ENCODE results near the gene TEAD4.

The TEAD4 gene

DNA sequence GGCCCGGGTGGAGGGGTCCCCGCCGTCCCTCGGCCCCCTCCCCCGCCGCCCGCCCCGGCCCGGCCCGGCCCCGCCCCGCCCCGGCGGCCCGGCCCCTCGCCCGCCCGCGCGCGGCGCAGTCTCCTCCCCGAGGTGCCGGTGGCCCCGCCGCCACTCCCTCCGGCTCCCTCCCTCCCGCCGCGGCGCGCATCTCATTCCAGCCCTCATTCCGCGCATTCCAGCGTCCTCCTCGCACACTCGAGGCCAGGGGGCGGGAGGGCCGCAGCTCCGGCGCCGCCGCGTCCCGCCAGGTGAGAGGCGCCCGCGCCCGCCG is at the start of gene TEAD4:
TSS of gene TEAD4 (plus strand) at position 206 of the 313 bp plus-strand sequence.
- Mint-ChIP-seq H3K27me3 (peaks cover 61% of the 10 kb centered on the region), H3K36me3 (ENCODE audit: low read depth) (no peaks in the 10 kb centered on the region), H3K9me3 (no peaks in the 10 kb centered on the region), H3K27ac (peak within 1 kb of the TSS; percentile 60), H3K4me3 (peak within 1 kb of the TSS; percentile 80), H3K4me1 (peaks cover 16% of the 10 kb centered on the region)
- peak; percentile 20 for DNase-seq
- ATAC-seq: no peak

DNA sequence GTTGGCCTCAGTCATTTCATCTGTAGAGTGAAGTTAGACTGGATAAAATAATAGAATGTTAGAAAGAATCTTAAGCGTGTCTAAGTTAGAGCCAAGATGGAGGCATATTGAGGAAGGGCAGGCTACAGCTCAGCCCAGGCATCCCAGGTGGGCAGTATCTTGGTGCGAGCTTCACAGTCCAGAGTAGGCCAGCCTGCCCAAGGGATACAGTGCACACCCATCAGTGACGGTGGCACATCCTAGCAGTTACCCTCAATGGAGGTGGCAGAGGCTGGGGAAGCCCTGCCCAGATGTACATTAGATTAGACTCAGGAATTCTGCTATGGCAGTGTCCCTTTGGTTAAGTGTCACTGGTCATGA is 47.0 kb upstream of the TEAD4 start:
- ATAC-seq: no peak
- no peak for DNase-seq

DNA sequence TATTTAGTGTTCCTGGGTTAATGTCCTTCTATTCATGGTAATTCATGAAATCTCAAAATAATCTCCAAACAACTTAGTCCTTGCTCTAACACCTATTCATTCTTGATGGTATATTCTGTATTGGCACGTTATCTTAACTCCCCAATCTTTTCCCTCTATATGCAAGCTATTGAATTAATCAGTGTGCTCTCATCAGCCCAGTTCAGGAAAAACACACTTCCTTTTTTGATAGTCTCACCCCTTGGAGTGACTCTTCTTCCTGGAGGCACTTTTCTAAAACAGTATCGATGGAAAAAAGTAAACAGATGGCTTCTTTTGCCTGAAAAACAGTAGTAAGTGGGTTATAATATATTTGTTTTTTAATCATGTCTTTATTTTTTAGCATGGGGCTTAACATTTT is 39.9 kb upstream of the TEAD4 start:
- Mint-ChIP-seq H3K27ac (no peak overlapping the region), H3K36me3 (ENCODE audit: low read depth) (peaks cover 10% of the 10 kb centered on the region), H3K9me3 (no peaks in the 10 kb centered on the region), H3K4me3 (no peak overlapping the region), H3K4me1 (no peaks in the 10 kb centered on the region), H3K27me3 (no peaks in the 10 kb centered on the region)
- ATAC-seq (no peak), DNase-seq (no peak)

More for the DNA sequence above, 47.0 kb upstream of the TEAD4 start:
- Mint-ChIP-seq H3K27ac (no peak overlapping the region), H3K36me3 (ENCODE audit: low read depth) (peaks cover 8% of the 10 kb centered on the region), H3K4me3 (no peak overlapping the region), H3K4me1 (no peaks in the 10 kb centered on the region), H3K9me3 (no peaks in the 10 kb centered on the region), H3K27me3 (no peaks in the 10 kb centered on the region)

DNA sequence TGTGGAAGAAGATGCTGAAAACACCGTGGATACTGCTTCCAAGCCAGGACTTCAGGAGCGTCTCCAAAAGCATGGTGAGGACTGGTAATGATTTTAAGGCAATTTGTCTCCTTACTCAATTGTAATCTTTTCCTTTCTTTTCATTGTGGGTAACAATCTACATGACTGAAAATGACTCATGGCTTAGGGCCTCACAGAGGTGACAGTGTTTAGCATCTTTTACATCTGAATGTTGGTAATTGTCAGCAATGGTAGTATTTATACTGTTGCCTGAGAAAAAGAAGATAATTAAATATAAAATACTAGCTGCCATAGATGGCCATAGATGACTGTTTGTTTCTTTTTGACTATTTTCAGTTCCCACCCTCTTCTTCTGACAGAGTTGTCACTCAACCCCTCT is 36.9 kb upstream of the TEAD4 start:
- Mint-ChIP-seq H3K36me3 (ENCODE audit: low read depth) (peaks cover 8% of the 10 kb centered on the region), H3K9me3 (no peaks in the 10 kb centered on the region), H3K4me1 (peaks cover 4% of the 10 kb centered on the region), H3K27me3 (no peaks in the 10 kb centered on the region), H3K4me3 (no peak overlapping the region), H3K27ac (no peak overlapping the region)
- no peak for ATAC-seq
- DNase-seq: no peak

DNA sequence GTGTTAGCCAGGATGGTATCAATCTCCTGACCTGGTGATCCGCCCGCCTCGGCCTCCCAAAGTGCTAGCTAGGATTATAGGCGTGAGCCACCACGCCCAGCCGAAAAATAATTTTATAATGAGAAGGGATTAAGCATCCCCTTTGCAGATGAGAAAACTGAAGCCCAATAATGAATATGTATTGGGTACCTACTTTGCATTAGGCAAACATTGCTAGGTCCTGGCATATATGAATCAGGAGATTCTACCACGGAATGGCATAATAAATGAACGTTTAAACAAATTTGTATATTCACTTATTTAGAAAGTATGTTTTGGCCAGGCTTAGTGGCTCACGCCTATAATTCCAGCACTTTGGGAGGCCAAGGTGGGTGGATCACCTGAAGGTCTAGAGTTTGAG is 36.1 kb upstream of the TEAD4 start:
- H3K4me1 Mint-ChIP-seq: peaks cover 4% of the 10 kb centered on the region

DNA sequence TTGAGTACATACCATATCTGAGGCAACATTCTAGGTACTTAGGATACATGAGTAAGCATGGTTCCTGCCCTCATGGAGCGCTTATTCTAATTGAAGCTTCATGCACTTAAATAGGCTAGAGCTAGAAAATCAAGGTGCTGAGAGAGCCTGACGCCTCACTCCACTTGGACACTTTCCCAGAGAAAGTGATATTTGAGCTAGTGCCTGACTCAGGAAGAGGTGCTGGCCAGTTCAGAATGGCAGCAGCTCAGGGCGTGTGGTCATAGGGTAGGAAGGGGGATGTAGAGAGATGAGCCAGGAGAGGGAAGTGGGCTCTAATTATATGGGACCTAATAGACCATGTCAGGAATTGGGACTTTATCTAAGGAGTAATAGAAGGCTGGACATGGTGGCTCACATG is 35.2 kb upstream of the TEAD4 start:
- no peak overlapping the region for H3K27ac Mint-ChIP-seq
- peaks cover 4% of the 10 kb centered on the region for H3K4me1 Mint-ChIP-seq
- no peak for ATAC-seq
- DNase-seq: no peak
- H3K4me3 Mint-ChIP-seq: no peak overlapping the region
- peaks cover 8% of the 10 kb centered on the region for H3K36me3 Mint-ChIP-seq (ENCODE audit: low read depth)
- no peaks in the 10 kb centered on the region for H3K9me3 Mint-ChIP-seq
- H3K27me3 Mint-ChIP-seq: no peaks in the 10 kb centered on the region

More for the DNA sequence above, 36.1 kb upstream of the TEAD4 start:
- DNase-seq (no peak), ATAC-seq (no peak)
- no peak overlapping the region for H3K27ac Mint-ChIP-seq
- H3K9me3 Mint-ChIP-seq: no peaks in the 10 kb centered on the region
- no peaks in the 10 kb centered on the region for H3K27me3 Mint-ChIP-seq
- H3K36me3 Mint-ChIP-seq (ENCODE audit: low read depth): peaks cover 8% of the 10 kb centered on the region
- no peak overlapping the region for H3K4me3 Mint-ChIP-seq

DNA sequence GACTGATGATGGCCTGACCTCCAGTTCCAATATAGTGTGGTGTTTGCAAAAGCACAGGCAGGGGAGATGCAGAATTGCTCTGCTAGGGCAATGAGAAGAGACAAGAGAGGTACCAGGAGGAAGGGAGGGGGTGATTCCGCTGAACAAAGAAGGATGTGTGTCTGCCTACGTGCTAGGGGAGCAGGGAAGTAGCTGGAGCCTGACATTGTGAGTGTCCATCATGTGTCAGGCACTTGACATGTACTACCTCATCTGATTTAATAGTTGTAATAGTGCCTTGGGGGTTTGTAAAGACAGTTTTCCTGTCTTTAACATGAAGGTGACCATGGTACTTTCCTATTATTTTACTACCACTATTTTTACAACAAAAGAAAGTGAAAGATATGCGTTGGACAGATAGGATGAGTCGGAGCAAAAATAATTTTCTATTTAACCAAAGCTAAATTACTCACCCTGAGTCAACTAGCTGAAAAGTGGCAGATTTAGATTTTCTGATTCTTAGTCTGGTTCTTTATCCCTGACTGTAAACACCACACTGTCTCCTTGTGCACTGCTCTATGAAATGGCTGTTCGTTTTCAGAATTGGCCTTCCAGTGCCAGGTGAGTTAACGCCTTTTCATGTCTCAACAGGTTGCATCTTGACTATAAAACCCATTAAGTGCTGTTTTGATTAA is 33.7 kb upstream of the TEAD4 start:
- Mint-ChIP-seq H3K27me3 (no peaks in the 10 kb centered on the region), H3K4me1 (peaks cover 4% of the 10 kb centered on the region), H3K4me3 (no peak overlapping the region), H3K27ac (no peak overlapping the region), H3K36me3 (ENCODE audit: low read depth) (peaks cover 10% of the 10 kb centered on the region), H3K9me3 (no peaks in the 10 kb centered on the region)
- no peak for ATAC-seq
- no peak for DNase-seq

DNA sequence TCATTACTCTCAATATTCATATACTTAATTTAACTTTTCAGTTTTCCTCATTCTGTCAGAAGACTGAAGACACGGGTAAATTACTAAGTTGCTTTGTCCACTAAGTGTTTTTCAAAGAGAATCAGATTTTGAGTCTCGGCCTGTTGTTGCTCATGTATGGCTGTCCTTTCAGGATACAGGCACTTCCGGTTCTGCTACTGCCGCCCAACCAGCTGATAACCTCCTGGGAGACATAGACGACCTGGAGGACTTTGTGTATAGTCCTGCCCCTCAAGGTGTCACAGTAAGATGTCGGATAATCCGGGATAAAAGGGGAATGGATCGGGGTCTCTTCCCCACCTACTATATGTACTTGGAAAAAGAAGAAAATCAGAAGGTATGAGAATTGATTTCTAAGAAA is 28.3 kb upstream of the TEAD4 start:
- DNase-seq (no peak), ATAC-seq (no peak)
- Mint-ChIP-seq H3K9me3 (no peaks in the 10 kb centered on the region), H3K4me3 (no peak overlapping the region), H3K36me3 (ENCODE audit: low read depth) (peaks cover 13% of the 10 kb centered on the region), H3K4me1 (no peaks in the 10 kb centered on the region), H3K27me3 (no peaks in the 10 kb centered on the region), H3K27ac (no peak overlapping the region)

DNA sequence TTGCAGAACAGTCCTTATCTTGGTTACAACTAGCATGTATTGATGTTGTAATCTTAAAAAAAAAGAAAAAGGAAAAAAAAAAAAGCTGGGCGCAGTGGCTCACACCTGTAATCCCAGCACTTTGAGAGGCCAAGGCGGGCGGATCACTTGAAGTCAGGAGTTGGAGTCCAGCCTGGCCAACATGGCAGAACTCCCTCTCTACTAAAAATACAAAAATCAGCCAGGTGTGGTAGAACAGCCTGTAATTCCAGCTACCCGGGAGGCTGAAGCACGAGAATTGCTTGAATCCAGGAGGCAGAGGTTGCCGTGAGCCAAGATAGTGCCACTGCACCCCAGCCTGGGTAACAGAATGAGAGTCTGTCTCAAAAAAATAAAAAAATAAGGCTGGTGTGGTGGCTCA is 25.6 kb upstream of the TEAD4 start:
- ATAC-seq (no peak), DNase-seq (no peak)
- no peak overlapping the region for H3K27ac Mint-ChIP-seq
- no peaks in the 10 kb centered on the region for H3K27me3 Mint-ChIP-seq
- no peaks in the 10 kb centered on the region for H3K9me3 Mint-ChIP-seq
- no peaks in the 10 kb centered on the region for H3K4me1 Mint-ChIP-seq
- no peak overlapping the region for H3K4me3 Mint-ChIP-seq
- H3K36me3 Mint-ChIP-seq (ENCODE audit: low read depth): peaks cover 12% of the 10 kb centered on the region

DNA sequence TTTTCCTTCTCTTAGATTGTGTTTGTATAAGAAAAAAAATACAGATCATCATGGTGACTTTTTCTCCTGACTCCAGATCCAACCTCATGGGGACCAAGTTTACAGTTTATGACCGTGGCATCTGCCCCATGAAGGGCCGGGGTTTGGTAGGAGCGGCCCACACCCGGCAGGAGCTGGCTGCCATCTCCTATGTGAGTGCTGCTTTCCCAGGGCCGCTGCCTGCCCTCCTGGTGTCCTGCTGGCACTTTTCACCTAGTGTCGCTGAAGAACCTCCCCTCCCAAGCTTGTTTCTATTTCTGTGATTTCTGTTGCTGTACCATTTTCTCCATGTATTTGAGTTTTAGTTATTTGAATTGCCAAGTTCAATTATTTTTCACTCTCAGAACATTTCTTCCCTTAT is 24.8 kb upstream of the TEAD4 start:
- peaks cover 12% of the 10 kb centered on the region for H3K36me3 Mint-ChIP-seq (ENCODE audit: low read depth)

DNA sequence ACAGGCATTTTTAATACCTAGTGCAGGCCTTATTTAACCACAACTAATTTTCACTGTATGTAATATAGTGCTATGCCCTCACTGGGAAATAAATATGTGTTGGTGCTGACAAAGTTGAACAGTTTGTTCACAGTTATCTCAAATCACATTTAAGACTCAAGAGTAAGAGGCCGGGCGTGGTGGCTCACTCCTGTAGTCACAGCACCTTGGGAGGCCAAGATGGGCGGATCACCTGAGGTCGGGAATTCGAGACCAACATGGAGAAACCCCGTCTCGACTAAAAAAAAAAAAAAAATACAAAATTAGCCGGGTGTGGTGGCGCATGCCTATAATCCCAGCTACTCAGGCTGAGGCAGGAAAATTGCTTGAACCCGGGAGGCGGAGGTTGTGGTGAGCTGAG is 22.9 kb upstream of the TEAD4 start:
- DNase-seq: no peak
- Mint-ChIP-seq H3K27me3 (no peaks in the 10 kb centered on the region), H3K27ac (no peak overlapping the region), H3K36me3 (ENCODE audit: low read depth) (peaks cover 3% of the 10 kb centered on the region), H3K4me1 (no peaks in the 10 kb centered on the region), H3K9me3 (no peaks in the 10 kb centered on the region), H3K4me3 (no peak overlapping the region)
- ATAC-seq: no peak

More for the DNA sequence above, 24.8 kb upstream of the TEAD4 start:
- no peak overlapping the region for H3K27ac Mint-ChIP-seq
- ATAC-seq: no peak
- no peaks in the 10 kb centered on the region for H3K27me3 Mint-ChIP-seq
- DNase-seq: no peak
- H3K9me3 Mint-ChIP-seq: no peaks in the 10 kb centered on the region
- no peak overlapping the region for H3K4me3 Mint-ChIP-seq
- H3K4me1 Mint-ChIP-seq: no peaks in the 10 kb centered on the region

DNA sequence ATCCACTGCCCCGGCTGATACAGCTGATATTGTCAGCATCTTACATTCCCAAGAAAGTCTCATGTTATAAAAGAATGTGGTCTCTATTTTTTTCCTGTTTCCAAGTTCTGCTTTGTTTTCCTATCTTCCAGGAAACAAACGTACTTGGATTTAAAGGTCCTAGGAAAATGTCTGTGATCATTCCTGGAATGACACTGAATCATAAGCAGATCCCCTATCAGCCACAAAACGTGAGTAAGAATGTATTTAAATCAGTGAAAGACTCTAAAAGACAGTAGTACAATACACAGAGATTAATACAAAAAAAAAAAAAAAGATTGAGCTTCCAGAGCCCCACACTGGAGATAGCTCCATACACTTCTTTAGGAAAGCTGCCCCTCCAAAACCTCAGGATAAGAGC is 21.7 kb upstream of the TEAD4 start:
- H3K9me3 Mint-ChIP-seq: no peaks in the 10 kb centered on the region
- H3K36me3 Mint-ChIP-seq (ENCODE audit: low read depth): peaks cover 2% of the 10 kb centered on the region
- H3K4me1 Mint-ChIP-seq: no peaks in the 10 kb centered on the region
- H3K27ac Mint-ChIP-seq: no peak overlapping the region
- DNase-seq (no peak), ATAC-seq (no peak)
- no peaks in the 10 kb centered on the region for H3K27me3 Mint-ChIP-seq
- H3K4me3 Mint-ChIP-seq: no peak overlapping the region

DNA sequence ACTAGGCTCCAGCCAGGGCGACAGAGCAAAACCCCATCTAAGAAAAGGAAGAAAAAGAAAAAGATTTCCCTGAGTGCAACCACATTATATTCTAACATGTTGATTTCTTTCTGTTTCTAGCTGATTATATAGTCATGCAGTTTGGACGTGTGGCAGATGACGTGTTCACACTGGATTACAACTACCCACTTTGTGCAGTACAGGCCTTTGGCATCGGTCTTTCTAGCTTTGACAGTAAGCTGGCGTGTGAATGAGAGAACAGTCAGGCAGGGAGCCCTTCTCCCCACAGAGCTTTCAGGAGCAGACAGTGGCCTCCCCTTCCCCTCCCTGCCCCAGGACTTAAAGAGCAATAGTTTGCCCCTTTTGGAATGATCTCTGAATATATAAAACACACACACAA is 20.0 kb upstream of the TEAD4 start:
- Mint-ChIP-seq H3K27me3 (no peaks in the 10 kb centered on the region), H3K27ac (no peak overlapping the region), H3K4me1 (no peaks in the 10 kb centered on the region), H3K36me3 (ENCODE audit: low read depth) (peaks cover 2% of the 10 kb centered on the region), H3K9me3 (no peaks in the 10 kb centered on the region), H3K4me3 (no peak overlapping the region)
- no peak for ATAC-seq
- no peak for DNase-seq

DNA sequence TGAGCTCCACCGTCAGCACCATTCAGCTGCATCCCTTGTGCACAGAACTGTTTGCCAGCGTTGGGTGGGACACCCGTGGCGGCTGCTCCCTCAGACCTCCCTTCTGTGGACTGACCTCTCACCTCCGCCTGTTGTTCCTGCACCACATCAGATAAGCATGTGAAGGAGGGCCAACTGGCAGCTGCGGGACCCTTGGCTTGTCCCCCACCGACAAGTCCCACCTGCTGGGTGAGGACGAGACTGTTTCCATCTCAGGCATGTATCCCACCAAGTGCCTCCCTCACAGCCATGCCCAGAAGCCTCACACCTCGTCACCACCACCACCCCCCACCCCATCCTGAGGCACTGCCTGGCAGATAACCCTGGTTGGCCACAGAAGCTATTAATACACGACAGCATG is 18.6 kb upstream of the TEAD4 start:
- Mint-ChIP-seq H3K9me3 (no peaks in the 10 kb centered on the region), H3K27ac (no peak overlapping the region), H3K27me3 (no peaks in the 10 kb centered on the region), H3K4me1 (peaks cover 4% of the 10 kb centered on the region), H3K36me3 (ENCODE audit: low read depth) (peaks cover 2% of the 10 kb centered on the region), H3K4me3 (no peak overlapping the region)
- DNase-seq (no peak), ATAC-seq (no peak)

DNA sequence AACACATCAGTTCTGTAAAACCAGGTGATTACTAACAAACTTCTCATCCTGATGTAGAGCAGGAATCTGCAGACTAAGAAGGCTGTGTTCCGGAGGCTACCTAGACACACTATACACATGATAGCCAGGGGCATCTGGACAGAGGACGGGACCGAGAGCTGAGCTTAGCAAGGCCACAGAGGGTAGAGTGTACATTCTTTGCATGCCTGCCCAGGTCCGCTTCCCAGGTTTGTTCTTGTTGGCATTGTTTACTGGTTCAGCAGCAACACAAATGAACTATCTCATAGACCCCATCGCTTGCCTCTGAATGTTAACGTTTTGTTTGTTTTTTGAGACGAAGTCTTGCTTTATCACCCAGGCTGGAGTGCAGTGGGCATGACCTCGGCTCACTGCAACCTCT is 17.7 kb upstream of the TEAD4 start:
- Mint-ChIP-seq H3K4me3 (no peak overlapping the region), H3K36me3 (ENCODE audit: low read depth) (peaks cover 2% of the 10 kb centered on the region), H3K4me1 (peaks cover 4% of the 10 kb centered on the region), H3K27ac (no peak overlapping the region), H3K9me3 (no peaks in the 10 kb centered on the region), H3K27me3 (no peaks in the 10 kb centered on the region)
- DNase-seq (no peak), ATAC-seq (no peak)

DNA sequence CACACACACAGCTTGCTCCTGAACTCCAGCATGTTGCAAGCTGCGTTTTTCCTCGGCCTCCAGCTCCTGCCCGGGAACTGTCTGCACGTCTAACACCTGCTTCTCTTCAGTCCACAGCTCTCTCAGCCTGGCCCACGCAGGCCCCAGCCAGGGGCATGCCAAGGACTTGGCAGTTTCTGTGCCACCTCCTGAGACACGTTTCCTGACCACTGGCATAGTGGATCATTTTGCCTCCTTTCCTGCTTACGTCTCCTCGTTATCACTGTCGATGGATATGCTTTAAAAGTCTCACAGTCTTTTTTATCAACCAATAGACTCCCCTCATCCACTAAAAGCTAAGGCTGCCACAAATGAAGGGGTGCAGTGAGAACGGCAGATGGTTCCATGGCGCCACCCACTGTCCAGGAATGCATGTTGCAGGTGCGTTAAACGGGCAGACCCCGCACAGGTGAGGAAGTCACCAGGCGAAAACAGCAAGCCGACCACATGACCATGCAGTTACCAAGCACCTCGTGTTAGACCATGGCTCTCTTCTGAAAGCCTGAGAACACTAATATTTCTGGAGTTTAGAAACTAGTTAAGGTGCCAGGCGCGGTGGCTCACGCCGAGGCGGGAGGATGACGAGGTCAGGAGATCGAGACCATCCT is 14.7 kb upstream of the TEAD4 start:
- peaks cover 3% of the 10 kb centered on the region for H3K27me3 Mint-ChIP-seq
- H3K4me3 Mint-ChIP-seq: no peak overlapping the region
- no peaks in the 10 kb centered on the region for H3K36me3 Mint-ChIP-seq (ENCODE audit: low read depth)
- H3K4me1 Mint-ChIP-seq: peaks cover 4% of the 10 kb centered on the region
- ATAC-seq (peak; percentile 57), DNase-seq (peak; percentile 69)
- no peaks in the 10 kb centered on the region for H3K9me3 Mint-ChIP-seq
- no peak overlapping the region for H3K27ac Mint-ChIP-seq
